DMS153 (cell line): ENCODE data around the gene RPTOR.
"Not testable (repeated sequence)": the region's sequence is repeated elsewhere in the genome, so short reads cannot be mapped to it uniquely, and the experiment has no call there.

ENCODE experiments used
- DNase-seq: peaks from one replicate; lab custom pipeline; 2025; lab: John Stamatoyannopoulos, UW

Gene RPTOR

GRCh38 chr17:80781807-80782277 lies 237.2 kb downstream of the RPTOR start:
- DNase-seq = no peak

GRCh38 chr17:80782536-80783427 lies 238.1 kb downstream of the RPTOR start:
- DNase-seq = no peak

DNA sequence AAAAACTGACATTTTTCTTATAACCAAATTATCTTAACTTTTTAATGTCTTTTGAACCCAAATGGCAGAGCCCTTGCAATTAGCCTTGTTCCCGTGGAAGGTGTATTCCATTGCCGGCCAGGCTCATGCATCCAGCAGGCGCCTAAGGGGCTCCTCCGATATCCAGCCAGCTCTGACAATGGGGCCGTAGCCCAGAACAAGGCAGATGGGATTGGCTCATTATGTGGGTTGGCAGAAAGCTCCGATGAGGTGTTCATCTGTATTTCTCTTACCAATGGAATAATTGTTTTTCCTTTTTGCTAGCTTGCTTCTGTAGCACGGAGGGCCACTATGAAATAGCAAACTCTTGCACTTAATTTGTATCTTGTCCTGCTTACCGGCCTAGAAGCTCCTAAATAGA lies 238.8 kb downstream of the RPTOR start:
- no peak for DNase-seq

- no peak for DNase-seq
Measured at GRCh38 chr17:80783971-80784370, 239.3 kb downstream of the RPTOR start.

DNA sequence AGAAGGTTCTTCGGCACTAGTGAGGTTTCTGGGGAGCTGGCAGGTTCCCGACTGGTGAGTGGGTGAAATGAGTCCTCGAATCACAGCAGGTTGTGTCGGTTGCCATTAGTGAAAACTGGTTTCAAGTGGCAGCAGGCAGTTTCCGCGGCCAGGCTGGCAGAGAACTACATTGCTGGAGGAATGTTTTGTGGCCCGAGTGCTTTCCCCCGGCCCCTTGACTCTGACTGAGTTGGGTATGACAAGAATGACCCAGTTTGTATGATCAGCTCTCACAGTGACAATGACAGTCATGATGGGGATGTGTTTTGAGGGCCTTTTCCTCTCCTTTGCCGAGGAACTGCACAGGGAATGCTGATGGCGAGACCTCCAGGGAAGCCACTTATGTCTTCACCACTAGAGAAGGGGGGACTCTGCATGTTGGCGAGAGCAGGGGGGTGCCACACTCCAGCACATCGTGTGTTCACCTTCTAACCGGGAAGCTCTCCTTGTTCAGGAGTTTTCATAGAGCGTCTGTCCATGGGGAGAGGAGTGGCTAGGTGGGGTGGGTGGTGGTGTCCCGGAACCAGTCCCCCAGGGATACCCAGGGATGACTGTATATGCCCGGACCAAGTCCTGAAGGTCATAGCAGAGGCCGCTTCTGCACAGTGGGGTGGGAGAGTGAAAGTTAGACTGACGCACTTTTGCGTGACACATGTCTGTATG lies 241.0 kb downstream of the RPTOR start:
- no peak for DNase-seq

GRCh38 chr17:80786470-80786869 lies 241.8 kb downstream of the RPTOR start:
- no peak for DNase-seq

- no peak for DNase-seq
Measured at GRCh38 chr17:80786887-80787286, 242.2 kb downstream of the RPTOR start.

GRCh38 chr17:80787881-80788280 lies 243.2 kb downstream of the RPTOR start:
- DNase-seq = no peak

- no peak for DNase-seq
Measured at GRCh38 chr17:80789356-80789902, 244.8 kb downstream of the RPTOR start.

- DNase-seq = no peak
Measured at GRCh38 chr17:80790021-80790765, 245.6 kb downstream of the RPTOR start.

DNA sequence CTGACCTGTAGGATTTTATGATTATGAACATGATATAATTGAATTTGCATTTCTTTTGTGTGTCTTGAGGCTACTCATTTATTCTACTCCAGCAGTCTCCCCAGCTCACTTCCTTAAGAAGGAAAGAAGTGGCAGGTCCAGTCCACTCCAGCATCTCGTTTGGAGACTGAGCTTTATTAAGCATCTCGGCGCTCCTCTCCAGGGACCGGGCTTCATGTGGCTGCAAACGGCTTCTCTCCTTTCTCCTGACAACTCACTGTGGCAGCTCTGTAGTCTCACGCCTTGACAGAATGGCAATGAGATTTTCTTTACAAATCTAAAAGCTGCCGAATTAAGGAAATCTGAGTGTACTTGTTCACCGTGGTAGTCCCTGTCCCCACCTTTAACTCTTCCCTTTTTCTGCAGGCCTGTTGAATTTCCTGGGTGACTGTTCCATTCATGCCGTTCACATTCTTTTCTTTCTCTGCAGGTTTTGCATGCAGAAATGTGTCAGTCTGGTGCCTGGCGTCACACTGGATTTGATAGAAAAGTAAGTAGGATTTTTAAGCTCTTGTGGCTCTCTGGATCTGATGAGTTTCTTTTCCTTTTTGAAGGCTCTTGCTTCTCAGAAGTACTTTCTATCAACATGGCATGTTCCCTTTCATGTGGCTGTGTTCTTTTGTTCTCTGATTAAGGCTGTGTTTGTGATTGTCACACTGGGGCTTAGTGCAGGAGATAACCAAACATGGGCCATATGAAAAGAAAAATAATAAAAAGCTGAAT lies 246.5 kb downstream of the RPTOR start:
- no peak for DNase-seq

GRCh38 chr17:80791758-80792284 lies 247.2 kb downstream of the RPTOR start:
- no peak for DNase-seq

GRCh38 chr17:80792373-80792781 lies 247.7 kb downstream of the RPTOR start:
- no peak for DNase-seq

- DNase-seq = no peak
Measured at GRCh38 chr17:80793421-80793820, 248.8 kb downstream of the RPTOR start.

DNA sequence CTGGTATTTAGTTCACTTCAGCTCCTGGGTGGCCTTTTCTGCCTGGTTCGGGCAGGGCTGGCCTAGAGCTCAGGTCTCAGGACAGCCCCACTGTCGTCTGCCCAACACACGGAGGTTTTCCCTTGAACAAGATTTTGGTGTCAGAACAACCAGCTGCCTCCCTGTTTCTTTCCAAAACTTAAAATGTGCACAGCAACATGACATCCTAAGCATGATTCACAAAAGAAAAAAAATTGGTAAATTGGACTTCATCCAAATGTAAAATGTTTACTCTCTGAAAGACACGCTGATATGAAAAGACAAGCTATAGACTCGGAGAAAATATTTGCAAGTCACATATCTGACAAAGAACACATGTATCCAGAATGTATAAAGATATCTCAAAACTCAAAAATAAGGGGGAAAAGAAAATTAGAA lies 249.2 kb downstream of the RPTOR start:
- no peak for DNase-seq

DNA sequence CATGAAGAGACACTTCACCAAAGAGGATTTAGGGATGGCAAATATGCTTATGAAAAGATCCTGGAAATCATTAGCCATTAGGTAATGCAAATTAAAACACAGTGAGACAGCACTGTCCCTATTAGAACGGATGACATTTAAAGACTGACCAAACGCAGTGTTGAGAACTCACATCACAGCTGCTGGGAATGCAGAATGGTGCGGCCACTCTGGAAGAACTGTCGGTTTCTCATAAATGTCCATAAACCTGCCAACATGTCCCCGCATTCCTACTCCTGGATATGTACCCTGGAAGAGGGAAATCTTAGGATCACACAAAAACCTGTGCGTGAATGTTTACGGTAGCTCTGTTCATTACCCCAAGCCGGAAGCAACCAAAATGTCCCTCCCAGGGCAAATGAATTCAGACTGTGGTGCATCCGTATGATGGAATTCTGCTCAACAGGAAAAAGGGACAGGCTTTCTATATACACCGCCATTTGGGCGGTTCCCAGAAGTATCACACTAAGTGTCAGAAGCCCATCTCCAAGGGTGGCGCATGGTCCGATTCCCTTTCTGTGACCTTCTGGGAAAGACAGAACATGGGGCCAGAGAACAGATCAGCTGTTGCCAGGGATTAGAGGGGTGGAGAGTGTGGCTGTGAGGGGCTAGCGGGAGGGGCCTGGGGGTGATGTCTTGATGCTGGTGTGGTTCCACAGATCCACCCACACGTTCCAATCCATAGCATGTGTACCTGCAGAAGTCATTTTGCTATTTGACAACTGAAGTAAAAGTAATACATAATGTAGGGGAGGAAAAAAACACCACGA lies 249.8 kb downstream of the RPTOR start:
- no peak for DNase-seq

GRCh38 chr17:80795090-80795580 lies 250.5 kb downstream of the RPTOR start:
- no peak for DNase-seq

GRCh38 chr17:80795754-80796153 lies 251.1 kb downstream of the RPTOR start:
- no peak for DNase-seq

- no peak for DNase-seq
Measured at GRCh38 chr17:80796430-80796861, 251.8 kb downstream of the RPTOR start.

DNA sequence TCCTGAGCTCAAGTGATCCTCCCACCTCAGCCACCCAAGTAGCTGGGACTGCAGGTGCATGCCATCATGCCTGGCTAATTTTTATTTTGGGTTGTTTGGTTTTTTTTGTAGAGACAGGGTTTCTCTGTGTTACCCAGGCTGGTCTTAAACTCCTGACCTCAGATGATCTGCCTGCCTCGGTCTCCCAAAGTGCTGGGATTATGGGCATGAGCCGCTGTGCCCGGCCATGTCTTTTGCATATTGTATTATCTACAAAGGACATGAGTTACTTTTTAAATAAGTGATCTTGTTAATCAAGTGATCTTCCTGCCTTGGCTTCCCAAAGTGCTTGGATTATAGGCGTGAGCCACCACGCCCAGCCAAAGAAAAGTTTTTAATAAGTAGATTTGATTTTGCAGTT lies 252.6 kb downstream of the RPTOR start:
- not testable (repeated sequence) for DNase-seq
